Astrocyte (in vitro differentiated cells and primary cell): ENCODE results near the gene TMEM130.

Experiments
- EZH2 ChIP-seq: IDR thresholded peaks from 2 replicates; pipeline ENCODE4 v1.6.1; 2012; ENCODE audit warnings: mild to moderate bottlenecking, low read length, inconsistent platforms; ENCODE audit not compliant: insufficient read depth
- TF ChIP-seq, protein P1 (sequence below): IDR thresholded peaks from 2 replicates; pipeline ENCODE4 v1.5.1; 2011; ENCODE audit warnings: low read depth, mild to moderate bottlenecking, inconsistent platforms, low read length, moderate library complexity; ENCODE audit not compliant: insufficient read depth

DNA sequence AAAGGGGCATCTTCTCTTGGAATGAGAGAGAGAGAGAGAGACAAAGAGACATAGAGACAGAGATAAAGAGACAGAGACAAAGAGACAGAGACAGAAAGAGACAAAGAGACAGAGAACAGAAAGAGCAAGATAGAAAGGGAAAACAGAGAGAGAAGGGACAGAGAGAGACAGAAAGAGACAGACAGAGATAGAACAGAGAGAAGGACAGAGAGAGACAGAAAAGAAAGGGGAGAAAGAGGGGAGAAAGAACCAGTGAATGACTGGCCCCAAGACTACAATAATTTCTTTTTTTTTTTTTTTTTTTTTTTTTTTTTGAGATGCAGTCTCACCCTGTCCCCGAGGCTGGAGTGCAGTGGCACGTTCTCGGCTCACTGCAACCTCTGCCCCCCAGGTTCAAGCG, 7.6 kb downstream of the TMEM130 start:
- TF ChIP-seq, protein P1, sequence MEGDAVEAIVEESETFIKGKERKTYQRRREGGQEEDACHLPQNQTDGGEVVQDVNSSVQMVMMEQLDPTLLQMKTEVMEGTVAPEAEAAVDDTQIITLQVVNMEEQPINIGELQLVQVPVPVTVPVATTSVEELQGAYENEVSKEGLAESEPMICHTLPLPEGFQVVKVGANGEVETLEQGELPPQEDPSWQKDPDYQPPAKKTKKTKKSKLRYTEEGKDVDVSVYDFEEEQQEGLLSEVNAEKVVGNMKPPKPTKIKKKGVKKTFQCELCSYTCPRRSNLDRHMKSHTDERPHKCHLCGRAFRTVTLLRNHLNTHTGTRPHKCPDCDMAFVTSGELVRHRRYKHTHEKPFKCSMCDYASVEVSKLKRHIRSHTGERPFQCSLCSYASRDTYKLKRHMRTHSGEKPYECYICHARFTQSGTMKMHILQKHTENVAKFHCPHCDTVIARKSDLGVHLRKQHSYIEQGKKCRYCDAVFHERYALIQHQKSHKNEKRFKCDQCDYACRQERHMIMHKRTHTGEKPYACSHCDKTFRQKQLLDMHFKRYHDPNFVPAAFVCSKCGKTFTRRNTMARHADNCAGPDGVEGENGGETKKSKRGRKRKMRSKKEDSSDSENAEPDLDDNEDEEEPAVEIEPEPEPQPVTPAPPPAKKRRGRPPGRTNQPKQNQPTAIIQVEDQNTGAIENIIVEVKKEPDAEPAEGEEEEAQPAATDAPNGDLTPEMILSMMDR = no peak
- no peak for TF ChIP-seq EZH2
